Right lobe of liver (tissue), 4 donors: ENCODE data around the gene TMCC3.

Experiments used
- CTCF ChIP-seq, 4 donors: fragments of 200-600 bp in 3 of 4; fragments of 450-650 bp in 1 of 4; IDR thresholded peaks; one replicate each; pipeline versions ENCODE4 v1.5.1 to v1.8.0; 2016 to 2022; ENCODE audit warnings: antibody characterized with exemption in 4 of 4, mild to moderate bottlenecking in 2 of 4
- POLR2A ChIP-seq: fragments of 450-650 bp; IDR thresholded peaks from one replicate; pipeline ENCODE4 v1.6.1; 2017; ENCODE audit warnings: antibody characterized with exemption, mild to moderate bottlenecking
- donor health status: DM: no; HTN: no; CAD: no.
- donor health status: DM: no; HTN: no; CAD: no.
- donor health status: DM: no; HTN: yes; CAD: no.

- no peak for TF ChIP-seq CTCF (IDR thresholded peaks at IDR 0.05)
- TF ChIP-seq POLR2A = no peak
These were observed 55.9 kb downstream of the TMCC3 start for GRCh38 chr12:94594443-94594825.
